ENCODE measurements around the gene ROBO1. TPM values are rescaled to one million over a fixed set of nuclear protein-coding genes. Genes with fewer than 3 reads are reported as not detected.

The ROBO1 gene
- total RNA-seq, 1 donor from 2014 or later: 0.05 TPM

GRCh38 chr3:78919021-78919755 is 848.6 kb downstream of the ROBO1 start:
- intact Hi-C loops (cut with micrococcal nuclease): no loop called here
- no peak overlapping the region for H3K4me3 Mint-ChIP-seq
- H3K9me3 Mint-ChIP-seq: no peaks in the 10 kb centered on the region
- H3K27ac Mint-ChIP-seq: no peak overlapping the region
- H3K4me1 Mint-ChIP-seq: no peaks in the 10 kb centered on the region
- DNase-seq: no peak
- no peaks in the 10 kb centered on the region for H3K27me3 Mint-ChIP-seq
- H3K36me3 Mint-ChIP-seq (ENCODE audit: low read depth): no peaks in the 10 kb centered on the region

DNA sequence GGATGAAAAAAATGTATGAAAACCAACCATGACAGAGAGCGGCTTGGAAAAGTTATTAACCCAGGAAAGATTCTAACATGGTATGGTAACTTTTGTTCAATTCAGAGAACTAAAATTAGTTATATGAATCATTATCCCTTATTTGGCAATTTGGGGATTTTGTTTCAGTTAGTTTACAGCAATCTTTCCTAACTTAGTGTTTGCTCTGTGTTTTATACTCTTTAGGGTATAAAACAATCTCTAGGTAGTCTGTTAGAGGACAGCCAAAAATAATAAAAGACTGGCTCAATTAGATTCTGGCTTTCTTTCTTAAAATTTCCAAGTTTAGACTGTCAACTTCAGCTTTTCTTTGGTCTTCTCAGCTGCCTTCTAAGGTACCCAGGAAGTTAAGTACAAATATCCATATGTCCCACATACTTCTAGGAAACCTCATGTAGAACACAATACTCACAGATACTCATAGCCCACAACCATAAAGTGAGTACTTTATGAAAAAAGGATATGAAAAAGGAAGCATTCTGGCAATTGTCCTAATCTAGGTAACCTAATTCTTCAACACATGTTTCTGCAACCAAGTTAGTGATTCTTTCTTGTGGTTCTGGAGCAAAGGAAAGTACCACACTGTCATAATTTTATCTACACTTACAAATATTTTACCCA is 849.3 kb downstream of the ROBO1 start:
- DNase-seq: no peak
- intact Hi-C loops (cut with micrococcal nuclease): no loop called here
- Mint-ChIP-seq H3K4me1 (no peaks in the 10 kb centered on the region), H3K9me3 (no peaks in the 10 kb centered on the region), H3K4me3 (no peak overlapping the region), H3K27ac (no peak overlapping the region), H3K27me3 (no peaks in the 10 kb centered on the region), H3K36me3 (ENCODE audit: low read depth) (no peaks in the 10 kb centered on the region)

- no peaks in the 10 kb centered on the region for H3K9me3 Mint-ChIP-seq
- no peaks in the 10 kb centered on the region for H3K36me3 Mint-ChIP-seq (ENCODE audit: low read depth)
- no peak overlapping the region for H3K27ac Mint-ChIP-seq
- intact Hi-C loops (cut with micrococcal nuclease): no loop called here
- no peak overlapping the region for H3K4me3 Mint-ChIP-seq
- DNase-seq: no peak
- H3K4me1 Mint-ChIP-seq: no peaks in the 10 kb centered on the region
- H3K27me3 Mint-ChIP-seq: no peaks in the 10 kb centered on the region
Measured at GRCh38 chr3:78917536-78917935, 850.3 kb downstream of the ROBO1 start.

DNA sequence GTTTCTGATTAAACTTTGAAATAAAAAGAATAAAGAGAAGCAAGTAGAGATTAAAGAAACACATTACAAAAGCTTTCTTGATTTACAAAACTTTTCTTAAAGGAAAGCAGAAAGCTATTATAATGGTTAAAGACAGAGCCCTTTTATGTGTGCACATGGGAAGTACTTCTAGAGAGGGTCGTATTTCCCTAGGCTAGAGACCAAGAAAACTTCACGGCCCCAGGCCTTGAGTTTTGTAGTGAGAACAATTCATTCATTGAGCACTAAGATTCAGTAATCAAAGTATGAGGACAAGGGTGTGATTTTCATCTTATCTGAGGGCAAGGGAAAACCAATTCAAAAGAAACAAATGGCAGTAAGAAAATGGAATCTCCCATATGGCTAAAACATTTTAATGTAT is 854.1 kb downstream of the ROBO1 start:
- Mint-ChIP-seq H3K27me3 (no peaks in the 10 kb centered on the region), H3K4me1 (no peaks in the 10 kb centered on the region), H3K9me3 (no peaks in the 10 kb centered on the region), H3K27ac (no peak overlapping the region), H3K4me3 (no peak overlapping the region), H3K36me3 (ENCODE audit: low read depth) (no peaks in the 10 kb centered on the region)
- intact Hi-C loops (cut with micrococcal nuclease): no loop called here
- DNase-seq: no peak

- H3K4me1 Mint-ChIP-seq: no peaks in the 10 kb centered on the region
- intact Hi-C loops (cut with micrococcal nuclease): no loop called here
Measured at GRCh38 chr3:78912687-78913086, 855.1 kb downstream of the ROBO1 start.

GRCh38 chr3:78912259-78912658 is 855.5 kb downstream of the ROBO1 start:
- Mint-ChIP-seq H3K36me3 (ENCODE audit: low read depth) (no peaks in the 10 kb centered on the region), H3K27me3 (no peaks in the 10 kb centered on the region), H3K4me1 (no peaks in the 10 kb centered on the region), H3K4me3 (no peak overlapping the region), H3K9me3 (no peaks in the 10 kb centered on the region), H3K27ac (no peak overlapping the region)
- no peak for DNase-seq
- intact Hi-C loops (cut with micrococcal nuclease): no loop called here

More at GRCh38 chr3:78912687-78913086, 855.1 kb downstream of the ROBO1 start:
- no peak for DNase-seq
- Mint-ChIP-seq H3K4me3 (no peak overlapping the region), H3K9me3 (no peaks in the 10 kb centered on the region), H3K36me3 (ENCODE audit: low read depth) (no peaks in the 10 kb centered on the region), H3K27ac (no peak overlapping the region), H3K27me3 (no peaks in the 10 kb centered on the region)

DNA sequence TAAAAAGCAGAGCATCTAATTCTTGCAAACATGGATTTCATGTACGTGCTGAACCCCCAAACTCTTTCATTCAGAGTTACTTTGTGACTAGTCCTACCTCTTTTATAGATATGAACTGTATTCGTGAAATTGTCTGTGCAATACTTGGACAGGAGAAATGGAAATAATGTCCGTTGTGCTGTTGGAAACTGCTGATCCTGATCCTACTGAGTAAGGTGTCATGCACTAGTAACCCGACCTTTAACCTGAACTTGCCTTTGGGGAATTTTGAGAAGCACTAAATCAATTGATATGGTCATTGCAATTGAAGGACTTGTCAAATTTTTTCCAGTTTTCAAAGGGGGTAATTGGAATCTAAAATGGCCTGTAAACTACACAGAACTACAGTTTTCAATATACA is 856.4 kb downstream of the ROBO1 start:
- H3K4me3 Mint-ChIP-seq: no peak overlapping the region
- no peaks in the 10 kb centered on the region for H3K4me1 Mint-ChIP-seq
- H3K9me3 Mint-ChIP-seq: no peaks in the 10 kb centered on the region
- no peaks in the 10 kb centered on the region for H3K36me3 Mint-ChIP-seq (ENCODE audit: low read depth)
- no peaks in the 10 kb centered on the region for H3K27me3 Mint-ChIP-seq
- no peak for DNase-seq
- intact Hi-C loops (cut with micrococcal nuclease): no loop called here
- no peak overlapping the region for H3K27ac Mint-ChIP-seq

DNA sequence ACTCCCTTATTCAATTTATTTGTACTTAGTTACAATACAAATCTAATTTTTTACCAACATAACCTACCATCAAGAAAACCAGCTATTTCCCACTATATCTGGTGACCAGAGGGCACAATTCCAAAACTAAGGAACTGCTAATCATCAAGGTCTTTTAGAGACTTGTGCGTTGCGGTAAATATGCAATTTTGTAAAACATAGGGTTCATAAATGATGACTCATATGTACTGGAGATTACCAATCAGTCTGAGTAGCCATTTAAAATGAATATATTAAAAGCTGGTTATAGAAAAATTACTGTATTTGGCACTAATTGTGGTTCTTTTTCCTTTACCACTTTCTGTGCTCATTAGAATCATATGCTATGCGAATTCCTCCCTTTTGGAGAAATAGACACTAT is 859.6 kb downstream of the ROBO1 start:
- intact Hi-C loops (cut with micrococcal nuclease): no loop called here
- no peaks in the 10 kb centered on the region for H3K9me3 Mint-ChIP-seq
- no peaks in the 10 kb centered on the region for H3K36me3 Mint-ChIP-seq (ENCODE audit: low read depth)
- H3K4me3 Mint-ChIP-seq: no peak overlapping the region
- H3K27me3 Mint-ChIP-seq: no peaks in the 10 kb centered on the region
- H3K4me1 Mint-ChIP-seq: no peaks in the 10 kb centered on the region
- no peak for DNase-seq
- no peak overlapping the region for H3K27ac Mint-ChIP-seq

GRCh38 chr3:78907367-78907766 is 860.4 kb downstream of the ROBO1 start:
- DNase-seq: no peak
- intact Hi-C loops (cut with micrococcal nuclease): no loop called here
- Mint-ChIP-seq H3K27ac (no peak overlapping the region), H3K9me3 (no peaks in the 10 kb centered on the region), H3K27me3 (no peaks in the 10 kb centered on the region), H3K4me3 (no peak overlapping the region), H3K36me3 (ENCODE audit: low read depth) (no peaks in the 10 kb centered on the region), H3K4me1 (no peaks in the 10 kb centered on the region)

DNA sequence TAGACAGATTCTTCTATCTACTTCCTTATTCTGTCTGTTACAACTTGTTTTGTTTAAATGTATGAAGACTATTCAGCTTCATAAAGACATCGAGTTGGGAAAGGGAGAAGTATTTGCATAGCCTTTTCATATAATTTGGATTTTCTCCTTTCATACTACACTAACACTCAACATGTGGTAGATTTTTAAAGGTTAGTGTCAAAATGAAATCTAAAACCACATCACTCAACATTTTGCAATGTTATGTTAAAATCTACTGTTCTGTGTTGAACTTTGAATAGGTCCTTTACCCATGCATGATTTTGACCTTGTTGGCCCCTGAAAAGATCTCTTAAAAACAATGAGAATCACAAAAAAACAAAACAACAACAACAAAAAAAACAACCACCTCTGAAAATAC is 860.9 kb downstream of the ROBO1 start:
- Mint-ChIP-seq H3K9me3 (no peaks in the 10 kb centered on the region), H3K27ac (no peak overlapping the region), H3K4me3 (no peak overlapping the region), H3K36me3 (ENCODE audit: low read depth) (no peaks in the 10 kb centered on the region), H3K27me3 (no peaks in the 10 kb centered on the region), H3K4me1 (no peaks in the 10 kb centered on the region)
- intact Hi-C loops (cut with micrococcal nuclease): no loop called here
- no peak for DNase-seq

DNA sequence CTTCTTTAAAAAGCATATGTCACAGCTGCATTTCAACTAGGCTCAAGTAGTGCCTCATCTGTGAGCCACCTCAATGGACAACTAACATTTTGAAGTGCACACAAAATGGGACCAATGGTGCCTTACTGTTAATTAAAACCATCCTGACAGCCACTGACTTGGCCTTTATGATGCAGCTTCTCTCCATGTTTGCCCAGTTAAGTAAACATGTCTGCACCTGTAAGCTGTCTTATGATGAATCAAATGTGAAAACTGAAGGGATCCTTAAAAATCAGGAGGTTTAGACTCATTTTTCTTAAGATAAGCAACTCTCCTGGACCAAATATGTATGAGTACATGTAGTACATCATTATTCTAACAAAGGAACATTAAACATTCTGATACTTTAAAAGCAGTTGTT is 861.6 kb downstream of the ROBO1 start:
- H3K4me3 Mint-ChIP-seq: no peak overlapping the region
- H3K36me3 Mint-ChIP-seq (ENCODE audit: low read depth): no peaks in the 10 kb centered on the region
- no peaks in the 10 kb centered on the region for H3K9me3 Mint-ChIP-seq
- no peak overlapping the region for H3K27ac Mint-ChIP-seq
- DNase-seq: no peak
- H3K27me3 Mint-ChIP-seq: no peaks in the 10 kb centered on the region
- intact Hi-C loops (cut with micrococcal nuclease): no loop called here
- no peaks in the 10 kb centered on the region for H3K4me1 Mint-ChIP-seq

DNA sequence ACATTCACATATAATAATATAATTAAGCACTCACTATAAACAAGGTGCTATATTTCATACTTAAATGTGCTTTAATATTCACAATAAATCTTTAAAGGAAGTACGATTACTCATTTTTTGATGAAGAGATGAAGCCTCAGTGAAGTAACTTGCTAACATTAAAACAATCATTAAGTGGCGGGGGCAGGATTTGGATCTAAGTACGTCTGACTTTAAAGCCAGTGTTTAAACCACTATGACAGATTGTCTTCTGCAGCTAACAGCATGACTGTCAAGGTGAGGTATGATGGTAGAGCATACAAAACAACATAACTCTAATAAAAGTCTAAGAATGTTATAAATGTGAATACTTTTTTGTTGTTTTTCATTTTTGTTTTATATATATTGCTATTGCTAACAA is 862.1 kb downstream of the ROBO1 start:
- intact Hi-C loops (cut with micrococcal nuclease): no loop called here
- DNase-seq: no peak
- no peaks in the 10 kb centered on the region for H3K36me3 Mint-ChIP-seq (ENCODE audit: low read depth)
- H3K4me1 Mint-ChIP-seq: no peaks in the 10 kb centered on the region
- no peaks in the 10 kb centered on the region for H3K9me3 Mint-ChIP-seq
- H3K4me3 Mint-ChIP-seq: no peak overlapping the region
- H3K27ac Mint-ChIP-seq: no peak overlapping the region
- H3K27me3 Mint-ChIP-seq: no peaks in the 10 kb centered on the region

DNA sequence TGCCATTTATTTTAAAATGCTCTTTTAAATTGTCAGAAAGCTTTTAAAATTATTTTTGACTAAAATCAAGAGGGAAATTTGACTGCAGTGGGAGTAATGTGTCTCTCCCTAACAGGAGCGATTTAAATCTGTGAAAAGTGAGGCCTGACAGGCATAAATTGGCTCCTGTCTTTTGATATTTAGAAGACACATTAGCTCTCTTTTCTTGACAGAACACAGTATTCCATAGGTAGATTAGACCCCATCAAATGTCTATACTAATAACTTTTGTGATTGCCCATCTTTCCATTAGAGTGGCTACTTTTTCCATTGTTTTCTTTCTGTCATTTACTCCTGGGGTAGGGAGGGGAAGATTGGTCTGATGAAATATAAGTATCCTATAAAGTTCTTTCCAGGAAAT is 866.3 kb downstream of the ROBO1 start:
- H3K9me3 Mint-ChIP-seq: no peaks in the 10 kb centered on the region
- no peaks in the 10 kb centered on the region for H3K27me3 Mint-ChIP-seq
- intact Hi-C loops (cut with micrococcal nuclease): no loop called here
- H3K27ac Mint-ChIP-seq: no peak overlapping the region
- no peaks in the 10 kb centered on the region for H3K4me1 Mint-ChIP-seq
- H3K4me3 Mint-ChIP-seq: no peak overlapping the region
- H3K36me3 Mint-ChIP-seq (ENCODE audit: low read depth): no peaks in the 10 kb centered on the region
- DNase-seq: no peak

DNA sequence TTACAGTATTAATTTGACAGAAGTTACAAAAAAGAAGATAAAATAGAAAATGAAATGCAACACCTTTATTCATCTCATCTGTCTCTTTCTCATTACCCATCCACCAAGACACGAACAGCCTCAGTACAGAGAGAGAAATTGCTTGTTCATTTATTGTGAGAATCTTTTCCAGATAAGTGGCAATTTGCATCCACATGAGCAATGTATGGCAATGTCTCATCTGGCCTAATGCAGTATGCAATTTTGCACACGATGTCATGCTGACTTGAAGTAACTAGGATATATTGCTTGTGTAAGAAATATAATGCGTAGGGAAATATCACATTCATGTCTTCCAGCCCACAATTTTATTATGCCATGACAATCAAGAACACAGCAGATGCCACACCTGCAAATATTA is 866.9 kb downstream of the ROBO1 start:
- intact Hi-C loops (cut with micrococcal nuclease): no loop called here
- Mint-ChIP-seq H3K36me3 (ENCODE audit: low read depth) (no peaks in the 10 kb centered on the region), H3K27ac (no peak overlapping the region), H3K4me3 (no peak overlapping the region), H3K27me3 (no peaks in the 10 kb centered on the region), H3K4me1 (no peaks in the 10 kb centered on the region), H3K9me3 (no peaks in the 10 kb centered on the region)
- no peak for DNase-seq

DNA sequence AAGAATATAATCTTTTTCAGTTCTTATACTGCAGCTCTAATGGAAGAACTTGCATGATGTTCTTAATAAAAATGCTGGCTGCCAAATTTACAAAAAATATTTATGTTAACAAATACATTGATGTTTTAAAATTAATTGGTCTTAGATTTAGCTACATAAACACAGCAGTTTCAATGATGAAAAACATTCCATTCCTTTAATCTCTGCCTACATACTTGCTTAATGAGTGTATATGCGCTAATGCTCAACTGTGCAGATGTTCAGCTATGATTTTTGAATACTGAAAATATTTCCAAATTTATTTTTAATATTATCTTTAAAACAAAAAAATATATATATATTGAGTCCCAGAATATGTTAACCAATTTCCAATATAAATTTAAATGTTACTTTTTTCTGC is 867.4 kb downstream of the ROBO1 start:
- Mint-ChIP-seq H3K4me3 (no peak overlapping the region), H3K27ac (no peak overlapping the region), H3K9me3 (no peaks in the 10 kb centered on the region), H3K27me3 (no peaks in the 10 kb centered on the region), H3K4me1 (no peaks in the 10 kb centered on the region), H3K36me3 (ENCODE audit: low read depth) (no peaks in the 10 kb centered on the region)
- no peak for DNase-seq
- intact Hi-C loops (cut with micrococcal nuclease): no loop called here
